ENCODE measurements around the gene FPGS.

FPGS gene

DNA sequence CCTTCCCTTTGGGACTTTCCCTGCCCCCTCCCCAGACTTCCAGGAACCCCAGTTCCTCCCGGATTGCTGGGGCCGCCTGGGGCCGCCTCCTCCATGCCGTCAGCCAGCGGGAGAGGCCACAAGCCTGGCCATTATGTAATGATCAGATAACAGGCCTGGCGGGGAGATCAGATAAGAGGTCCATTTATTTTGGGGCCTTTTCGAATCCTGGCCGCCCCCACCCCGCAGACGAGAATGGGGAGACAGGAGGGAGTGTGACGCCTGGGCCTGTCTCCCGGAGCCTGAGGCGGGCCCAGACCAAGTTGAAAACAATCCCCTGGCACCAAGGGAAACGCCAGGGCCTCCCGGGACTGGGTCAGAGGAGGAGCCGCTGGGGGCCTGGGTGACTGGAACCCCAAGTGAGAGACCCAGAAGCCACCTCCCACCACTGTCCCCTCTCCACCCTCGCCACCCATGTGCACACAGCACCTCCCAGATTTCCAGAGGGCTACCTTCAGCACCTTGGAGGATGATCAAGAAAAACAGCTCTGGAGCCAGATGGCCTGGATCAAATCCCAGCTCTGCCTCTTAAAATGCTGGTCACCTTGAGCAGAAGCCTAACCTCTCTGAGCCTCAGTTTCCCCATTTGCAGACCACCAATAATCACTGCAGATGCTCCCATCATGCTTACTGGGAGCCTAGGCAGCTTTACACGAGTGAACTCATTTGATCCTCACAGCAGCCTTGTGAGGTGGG is 43.9 kb downstream of the FPGS start:
- H3K9me2 ChIP-seq (replicated peaks; ENCODE audit: control insufficient read depth, low read length): no peaks in the 10 kb centered on the region
- no peak overlapping the region for H3K4me2 ChIP-seq (ENCODE audit: low read length)
- H3K36me3 ChIP-seq (ENCODE audit: control insufficient read depth, low read length): no peaks in the 10 kb centered on the region
- no peaks in the 10 kb centered on the region for H4K20me1 ChIP-seq (ENCODE audit: control insufficient read depth, insufficient read depth, low read depth, low read length)
- H3K27ac ChIP-seq (ENCODE audit: low read depth, low read length): no peak overlapping the region
- peaks cover 12% of the 10 kb centered on the region for H3K9me3 ChIP-seq (ENCODE audit: control insufficient read depth, insufficient read depth, low read length)
- H3K4me1 ChIP-seq (ENCODE audit: control insufficient read depth, low read length): no peaks in the 10 kb centered on the region
- no peak overlapping the region for H3K4me3 ChIP-seq (ENCODE audit: low read length)
- no peaks in the 10 kb centered on the region for H3K27me3 ChIP-seq (ENCODE audit: control insufficient read depth, low read length)
- no peaks in the 10 kb centered on the region for H3F3A ChIP-seq (ENCODE audit: control insufficient read depth, insufficient read depth)
- no peak for TF ChIP-seq EZH2phosphoT487 (IDR thresholded peaks at IDR 0.05; ENCODE audit: borderline replicate concordance, low read length)
- TF ChIP-seq CTCF (IDR thresholded peaks at IDR 0.05; ENCODE audit: low read depth, low read length, poor library complexity, severe bottlenecking): no peak
- no peaks in the 10 kb centered on the region for H3K79me2 ChIP-seq (ENCODE audit: control insufficient read depth, low read length)

- peaks cover 12% of the 10 kb centered on the region for H3K9me3 ChIP-seq (ENCODE audit: control insufficient read depth, insufficient read depth, low read length)
- H3K4me3 ChIP-seq (ENCODE audit: low read length): no peak overlapping the region
- no peaks in the 10 kb centered on the region for H3F3A ChIP-seq (ENCODE audit: control insufficient read depth, insufficient read depth)
- H3K9me2 ChIP-seq (replicated peaks; ENCODE audit: control insufficient read depth, low read length): no peaks in the 10 kb centered on the region
- H3K27ac ChIP-seq (ENCODE audit: low read depth, low read length): no peak overlapping the region
- H3K36me3 ChIP-seq (ENCODE audit: control insufficient read depth, low read length): no peaks in the 10 kb centered on the region
- no peak overlapping the region for H3K4me2 ChIP-seq (ENCODE audit: low read length)
- no peaks in the 10 kb centered on the region for H3K27me3 ChIP-seq (ENCODE audit: control insufficient read depth, low read length)
- H3K4me1 ChIP-seq (ENCODE audit: control insufficient read depth, low read length): no peaks in the 10 kb centered on the region
- no peaks in the 10 kb centered on the region for H3K79me2 ChIP-seq (ENCODE audit: control insufficient read depth, low read length)
- TF ChIP-seq EZH2phosphoT487 (IDR thresholded peaks at IDR 0.05; ENCODE audit: borderline replicate concordance, low read length) (no peak), CTCF (IDR thresholded peaks at IDR 0.05; ENCODE audit: low read depth, low read length, poor library complexity, severe bottlenecking) (no peak)
- H4K20me1 ChIP-seq (ENCODE audit: control insufficient read depth, insufficient read depth, low read depth, low read length): no peaks in the 10 kb centered on the region
Measured at GRCh38 chr9:127847178-127847510, 44.5 kb downstream of the FPGS start.

DNA sequence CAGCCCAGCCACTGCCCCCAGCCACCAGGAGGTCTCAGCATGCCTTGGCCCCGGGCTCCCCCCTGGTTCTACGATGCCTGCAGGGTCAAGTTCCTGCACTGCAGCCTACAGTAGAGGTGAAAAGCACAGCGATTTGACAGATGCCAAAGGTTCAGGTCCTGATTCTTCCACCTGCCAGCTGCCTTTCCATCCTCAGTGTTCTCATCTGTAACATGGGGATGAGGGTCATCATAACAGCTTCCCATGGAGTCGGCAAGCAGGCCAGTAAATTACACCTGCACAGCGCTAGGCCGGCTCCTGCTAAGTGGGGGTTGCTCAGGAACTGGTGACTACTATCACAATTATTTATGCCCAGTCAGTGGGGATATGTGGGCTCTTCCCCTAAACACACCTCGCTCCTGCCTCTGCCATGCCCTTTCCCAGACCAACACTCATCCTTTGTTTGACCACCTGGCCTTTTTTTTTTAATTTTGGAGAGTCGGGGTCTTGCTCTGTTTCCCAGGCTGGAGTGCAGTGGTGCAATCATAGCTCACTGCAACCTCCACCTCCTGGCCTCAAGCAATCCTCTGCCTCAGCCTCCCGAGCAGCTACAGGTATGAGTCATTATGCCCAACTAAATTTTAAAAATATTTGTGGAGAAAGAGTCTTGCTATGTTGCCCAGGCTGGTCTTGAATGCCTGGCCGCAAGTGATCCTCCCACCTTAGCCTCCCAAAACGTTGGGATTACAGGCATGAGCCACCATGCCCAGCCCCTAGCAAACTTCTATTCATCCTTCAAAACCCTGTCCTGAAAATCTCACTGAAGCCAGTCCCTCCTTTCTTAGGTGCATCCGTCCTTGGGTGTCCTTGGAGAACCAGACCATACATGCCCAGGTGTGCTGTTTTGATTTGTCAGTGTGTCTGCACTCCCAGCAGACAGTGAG is 45.4 kb downstream of the FPGS start:
- TF ChIP-seq EZH2phosphoT487 (IDR thresholded peaks at IDR 0.05; ENCODE audit: borderline replicate concordance, low read length) (no peak), CTCF (IDR thresholded peaks at IDR 0.05; ENCODE audit: low read depth, low read length, poor library complexity, severe bottlenecking) (no peak)
- Histone ChIP-seq H3K4me1 (ENCODE audit: control insufficient read depth, low read length) (no peaks in the 10 kb centered on the region), H3K4me2 (ENCODE audit: low read length) (no peak overlapping the region), H4K20me1 (ENCODE audit: control insufficient read depth, insufficient read depth, low read depth, low read length) (no peaks in the 10 kb centered on the region), H3K36me3 (ENCODE audit: control insufficient read depth, low read length) (no peaks in the 10 kb centered on the region), H3K27ac (ENCODE audit: low read depth, low read length) (no peak overlapping the region), H3K79me2 (ENCODE audit: control insufficient read depth, low read length) (no peaks in the 10 kb centered on the region), H3K27me3 (ENCODE audit: control insufficient read depth, low read length) (no peaks in the 10 kb centered on the region), H3K9me2 (replicated peaks; ENCODE audit: control insufficient read depth, low read length) (no peaks in the 10 kb centered on the region), H3K9me3 (ENCODE audit: control insufficient read depth, insufficient read depth, low read length) (peaks cover 12% of the 10 kb centered on the region), H3K4me3 (ENCODE audit: low read length) (no peak overlapping the region), H3F3A (ENCODE audit: control insufficient read depth, insufficient read depth) (no peaks in the 10 kb centered on the region)

All from DOHH2 (cell line).